ENCODE data around the gene ASZ1.

The ASZ1 gene

GRCh38 chr7:117402109-117402508 lies 25.2 kb downstream of the ASZ1 start:
- DNase-seq (ENCODE audit: low read depth), result no peak

- DNase-seq (ENCODE audit: low read depth), result peak; percentile 1
These were observed 25.8 kb downstream of the ASZ1 start for GRCh38 chr7:117401293-117402002.

DNA sequence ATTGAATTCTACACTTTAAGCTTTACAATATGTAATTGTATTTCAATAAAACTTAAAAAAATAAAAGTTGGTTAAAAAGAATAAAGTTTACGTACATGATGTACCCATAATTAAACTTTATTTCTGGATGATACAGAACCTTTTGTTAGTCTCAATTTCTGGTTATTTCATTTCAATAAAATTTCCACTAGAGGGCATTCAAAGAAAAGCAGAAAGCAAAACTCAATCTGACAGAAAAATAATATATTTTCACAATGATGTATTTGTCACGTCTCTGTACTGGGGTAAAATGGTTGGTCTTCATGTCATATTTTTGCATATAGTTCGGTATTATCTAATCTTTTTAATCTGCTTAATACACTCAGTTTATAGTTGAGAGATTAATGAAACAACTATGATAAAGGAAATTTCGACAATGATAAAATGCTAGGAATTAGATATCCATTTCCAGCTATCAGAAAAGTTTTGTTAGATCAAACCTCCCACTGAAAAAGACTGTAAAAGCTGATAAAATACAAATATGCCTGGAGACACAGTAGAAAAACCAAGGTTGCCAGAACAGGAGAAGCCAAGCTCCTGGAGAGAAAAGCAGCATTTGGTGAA lies 27.4 kb downstream of the ASZ1 start:
- no peak for DNase-seq (ENCODE audit: low read depth)

DNA sequence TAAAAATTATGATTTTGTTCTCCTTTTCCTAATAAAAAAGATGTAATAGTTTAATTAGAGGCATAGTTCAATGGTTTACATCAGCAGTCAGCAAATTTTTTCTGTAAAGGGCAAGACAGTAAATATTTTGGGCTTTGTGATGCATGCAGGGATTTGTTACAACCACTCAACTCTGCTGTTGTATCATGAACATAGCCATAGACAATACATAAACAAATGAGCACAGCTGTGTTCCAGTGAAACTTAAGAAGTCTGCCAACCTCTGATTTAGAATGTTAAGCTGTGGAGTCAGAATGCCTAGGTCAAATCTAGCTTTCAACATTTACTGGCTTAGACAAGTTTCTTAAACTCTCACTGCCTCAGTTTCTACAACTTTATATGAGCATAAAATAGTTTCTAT lies 31.6 kb downstream of the ASZ1 start:
- no peak for DNase-seq (ENCODE audit: low read depth)

GRCh38 chr7:117393781-117394180 lies 33.5 kb downstream of the ASZ1 start:
- DNase-seq (ENCODE audit: low read depth), result no peak

GRCh38 chr7:117389871-117390270 lies 37.4 kb downstream of the ASZ1 start:
- no peak for DNase-seq (ENCODE audit: low read depth)

GRCh38 chr7:117386110-117386706 lies 41.1 kb downstream of the ASZ1 start:
- DNase-seq (ENCODE audit: low read depth), result no peak

GRCh38 chr7:117385363-117386109 lies 41.8 kb downstream of the ASZ1 start:
- no peak for DNase-seq (ENCODE audit: low read depth)

- no peak for DNase-seq (ENCODE audit: low read depth)
These were observed 42.5 kb downstream of the ASZ1 start for GRCh38 chr7:117384688-117385362.

- no peak for DNase-seq (ENCODE audit: low read depth)
These were observed 43.7 kb downstream of the ASZ1 start for GRCh38 chr7:117383483-117384189.

DNA sequence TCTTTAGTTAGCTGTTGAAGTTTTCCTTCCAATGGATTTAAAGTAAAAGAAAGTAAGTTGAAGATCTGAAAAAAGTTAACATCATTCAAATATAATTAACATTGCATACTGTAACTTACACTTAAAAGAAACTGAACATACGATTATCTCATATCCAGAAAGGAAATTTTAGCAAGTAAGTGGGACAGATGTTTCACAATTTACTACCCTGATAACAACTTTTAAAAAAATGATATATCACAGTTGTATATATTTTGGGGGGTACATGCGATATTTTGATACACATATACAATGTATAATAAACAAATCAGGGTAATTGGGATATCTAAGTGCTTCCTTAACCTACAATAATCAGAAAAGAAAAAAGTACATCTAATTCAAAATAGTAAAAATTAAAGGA lies 44.2 kb downstream of the ASZ1 start:
- DNase-seq (ENCODE audit: low read depth), result no peak

DNA sequence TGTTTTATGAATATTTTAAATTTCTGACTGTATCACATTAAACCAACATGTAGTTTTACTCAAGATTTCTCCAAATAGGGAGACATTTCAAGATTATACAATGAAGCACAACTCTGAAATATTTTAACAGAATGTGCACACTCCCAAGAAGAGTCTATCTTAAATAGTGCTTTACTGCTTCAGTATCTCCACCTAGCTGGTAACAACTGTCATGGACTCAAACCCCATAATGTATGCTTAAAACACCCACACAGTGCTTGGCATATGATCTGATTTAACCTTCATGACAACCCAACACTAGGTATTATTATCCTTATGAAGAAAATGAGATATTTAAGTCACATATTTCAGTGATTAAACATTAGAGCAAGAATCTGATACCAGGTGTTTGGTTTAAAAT lies 45.9 kb downstream of the ASZ1 start:
- no peak for DNase-seq (ENCODE audit: low read depth)

DNA sequence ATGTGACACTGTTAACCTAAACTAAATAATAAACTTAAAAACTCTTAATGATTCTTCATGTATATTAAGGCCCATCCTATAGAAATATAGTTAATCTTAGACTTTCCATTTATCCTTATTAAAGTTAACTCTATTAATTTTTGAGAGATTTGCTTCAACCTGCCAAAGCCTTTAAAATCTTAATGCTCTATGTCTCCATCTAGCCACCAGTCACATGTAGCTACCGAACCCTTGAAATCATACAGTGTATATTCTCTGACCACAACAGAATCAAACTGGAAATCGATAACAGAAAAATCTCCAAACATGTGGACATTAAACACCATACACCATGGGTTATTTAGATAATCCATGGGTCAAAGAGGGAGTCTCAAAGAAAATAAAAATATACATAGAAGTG lies 51.9 kb downstream of the ASZ1 start:
- DNase-seq (ENCODE audit: low read depth), result no peak

DNA sequence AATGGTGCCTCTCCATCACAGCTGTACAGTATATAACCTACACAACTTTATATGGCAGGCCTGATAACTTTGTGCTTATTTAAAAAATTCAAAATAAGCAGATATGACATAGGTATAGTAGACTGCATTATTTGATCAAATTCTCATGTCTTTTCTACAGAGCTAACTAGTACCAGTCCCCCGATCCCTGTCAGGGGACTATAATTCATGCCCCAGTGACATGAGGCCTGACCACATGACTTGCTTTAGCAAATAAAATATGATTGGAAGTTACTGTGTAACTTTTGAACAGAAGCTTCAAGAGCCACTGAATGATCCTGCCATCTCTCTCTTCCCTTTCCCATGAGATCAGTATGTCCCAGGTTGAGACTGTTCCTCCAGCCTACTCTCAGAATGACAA lies 55.2 kb downstream of the ASZ1 start:
- no peak for DNase-seq (ENCODE audit: low read depth)

DNA sequence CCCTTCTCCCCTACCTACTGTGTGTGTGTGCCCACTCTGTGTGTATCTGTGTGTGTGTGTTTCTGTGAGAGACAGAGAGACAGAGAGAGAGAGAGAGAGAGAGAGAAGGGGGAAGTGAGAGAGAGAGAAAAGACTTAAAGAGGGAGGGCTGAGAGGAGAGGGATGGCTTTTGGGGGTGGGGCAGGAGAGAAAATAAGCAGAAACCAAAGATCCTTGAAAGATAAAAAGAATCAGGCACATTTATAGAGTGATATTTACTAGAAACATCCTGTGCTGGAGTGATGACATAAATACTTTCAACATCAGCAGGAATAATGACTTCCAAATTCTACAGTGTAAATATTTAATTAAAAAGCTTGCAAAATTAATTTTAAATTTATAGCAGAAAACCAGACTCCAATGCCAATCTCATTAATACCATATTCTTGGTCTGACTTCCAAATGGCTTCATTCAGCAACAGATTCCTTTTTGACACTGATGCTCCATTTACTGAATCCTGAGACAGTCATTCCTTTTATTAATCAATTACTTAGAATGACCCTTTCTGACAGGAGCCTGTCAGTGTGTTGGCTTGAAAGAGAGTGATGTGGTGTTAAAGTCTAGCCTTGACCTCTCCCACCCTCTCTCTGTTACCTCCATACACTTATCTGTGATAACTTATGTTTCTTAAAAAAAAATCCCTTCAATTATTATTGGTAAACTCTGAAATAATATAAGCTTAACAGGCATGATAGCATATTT lies 62.8 kb downstream of the ASZ1 start:
- no peak for DNase-seq (ENCODE audit: low read depth)

GRCh38 chr7:117362294-117362888 lies 64.9 kb downstream of the ASZ1 start:
- no peak for DNase-seq (ENCODE audit: low read depth)

DNA sequence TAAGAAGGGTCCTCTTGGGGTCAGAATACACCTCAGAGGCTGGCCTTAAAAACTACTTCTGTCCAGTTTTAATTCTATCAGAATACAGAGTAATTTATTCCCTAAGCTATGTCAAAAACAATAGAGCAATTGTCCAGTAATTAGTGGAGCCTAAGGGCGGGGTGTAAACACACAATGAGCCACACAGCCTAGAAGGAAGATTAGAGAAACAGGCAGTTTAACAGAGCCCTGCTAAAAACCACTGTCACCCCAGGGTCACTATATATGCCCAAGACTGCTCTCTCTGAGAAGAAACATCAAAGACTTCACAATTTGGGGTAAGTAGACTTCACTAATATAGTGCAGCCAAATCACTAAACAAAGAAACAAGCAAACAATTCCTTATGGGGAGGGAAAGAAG lies 77.3 kb downstream of the ASZ1 start:
- no peak for DNase-seq (ENCODE audit: low read depth)

DNA sequence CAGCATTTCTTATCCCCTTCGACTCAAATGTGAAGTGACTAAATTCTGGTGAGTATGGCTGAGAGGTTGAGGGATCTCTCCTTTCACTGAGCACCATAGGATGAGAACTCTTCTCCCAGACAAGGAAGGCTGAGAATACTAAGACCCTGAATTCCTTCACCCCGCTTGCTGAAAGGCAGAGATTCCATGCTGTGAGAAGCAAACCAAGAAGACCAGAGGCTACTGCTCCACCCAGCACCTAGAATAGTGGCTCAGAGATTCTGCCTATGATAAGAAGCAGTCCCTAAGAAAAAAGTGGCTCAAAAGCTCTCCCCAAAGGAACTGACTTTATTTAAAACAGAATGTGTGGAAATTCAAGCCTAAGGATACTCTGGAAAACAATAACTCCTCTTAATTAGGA lies 77.7 kb downstream of the ASZ1 start:
- DNase-seq (ENCODE audit: low read depth), result no peak

- no peak for DNase-seq (ENCODE audit: low read depth)
These were observed 79.2 kb downstream of the ASZ1 start for GRCh38 chr7:117347962-117348672.

GRCh38 chr7:117347480-117347879 lies 79.8 kb downstream of the ASZ1 start:
- no peak for DNase-seq (ENCODE audit: low read depth)

Measured in CMK (cell line).